ENCODE data around the gene SMARCAL1. TPM values are rescaled to one million over a fixed set of nuclear protein-coding genes. Genes with fewer than 3 reads are reported as not detected.

Gene SMARCAL1
- total RNA-seq, 3 donors from 2014 or later = 16.4 to 20.0 (median 17.8) TPM

DNA sequence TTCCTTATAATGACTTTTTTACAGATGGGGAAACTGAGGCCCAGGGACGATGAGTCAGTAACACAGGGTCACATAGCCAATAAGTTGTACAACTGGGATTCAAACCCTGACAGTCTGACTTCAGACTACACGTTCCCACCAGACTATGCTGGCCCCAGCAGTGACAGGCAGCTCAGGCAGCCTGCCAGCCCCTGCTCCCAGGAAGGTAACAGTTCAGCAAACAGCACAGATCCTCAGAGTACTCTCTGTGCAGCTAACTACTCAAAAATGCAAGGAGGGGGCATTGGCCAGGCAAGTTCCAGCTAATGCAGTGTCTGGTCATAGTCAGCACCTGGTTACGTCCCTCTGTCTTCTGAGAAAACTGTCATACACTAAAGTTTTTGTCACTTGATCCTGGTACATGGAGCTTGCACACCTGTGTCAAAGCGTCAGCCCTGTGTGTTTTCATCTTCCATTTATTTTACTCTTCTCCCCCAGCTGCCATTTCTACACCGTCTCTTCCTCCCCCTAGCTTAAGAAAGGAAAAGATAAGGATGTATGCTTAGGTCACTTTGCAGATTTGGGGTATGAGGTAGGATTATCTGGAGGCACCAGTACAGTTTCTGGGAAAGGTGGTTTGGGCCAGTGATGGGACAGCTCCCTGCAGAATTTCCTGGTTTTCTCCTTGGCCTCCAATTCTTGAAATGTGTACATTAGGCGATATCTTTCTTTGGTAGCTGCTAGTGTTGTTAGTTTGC, 4.5 kb downstream of the SMARCAL1 start:
- H3K4me3 ChIP-seq = no peak overlapping the region
- H3K4me1 ChIP-seq (ENCODE audit: low read depth) = no peaks in the 10 kb centered on the region
- intact Hi-C loops (cut with DNase I, micrococcal nuclease) = no loop called here
- peaks cover 5% of the 10 kb centered on the region for H3K36me3 ChIP-seq (ENCODE audit: low read depth)
- ATAC-seq (no peak), DNase-seq (no peak)
- TF ChIP-seq, protein P1, sequence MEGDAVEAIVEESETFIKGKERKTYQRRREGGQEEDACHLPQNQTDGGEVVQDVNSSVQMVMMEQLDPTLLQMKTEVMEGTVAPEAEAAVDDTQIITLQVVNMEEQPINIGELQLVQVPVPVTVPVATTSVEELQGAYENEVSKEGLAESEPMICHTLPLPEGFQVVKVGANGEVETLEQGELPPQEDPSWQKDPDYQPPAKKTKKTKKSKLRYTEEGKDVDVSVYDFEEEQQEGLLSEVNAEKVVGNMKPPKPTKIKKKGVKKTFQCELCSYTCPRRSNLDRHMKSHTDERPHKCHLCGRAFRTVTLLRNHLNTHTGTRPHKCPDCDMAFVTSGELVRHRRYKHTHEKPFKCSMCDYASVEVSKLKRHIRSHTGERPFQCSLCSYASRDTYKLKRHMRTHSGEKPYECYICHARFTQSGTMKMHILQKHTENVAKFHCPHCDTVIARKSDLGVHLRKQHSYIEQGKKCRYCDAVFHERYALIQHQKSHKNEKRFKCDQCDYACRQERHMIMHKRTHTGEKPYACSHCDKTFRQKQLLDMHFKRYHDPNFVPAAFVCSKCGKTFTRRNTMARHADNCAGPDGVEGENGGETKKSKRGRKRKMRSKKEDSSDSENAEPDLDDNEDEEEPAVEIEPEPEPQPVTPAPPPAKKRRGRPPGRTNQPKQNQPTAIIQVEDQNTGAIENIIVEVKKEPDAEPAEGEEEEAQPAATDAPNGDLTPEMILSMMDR (IDR thresholded peaks at IDR 0.05) = no peak
- no peaks in the 10 kb centered on the region for H3K9me3 ChIP-seq

DNA sequence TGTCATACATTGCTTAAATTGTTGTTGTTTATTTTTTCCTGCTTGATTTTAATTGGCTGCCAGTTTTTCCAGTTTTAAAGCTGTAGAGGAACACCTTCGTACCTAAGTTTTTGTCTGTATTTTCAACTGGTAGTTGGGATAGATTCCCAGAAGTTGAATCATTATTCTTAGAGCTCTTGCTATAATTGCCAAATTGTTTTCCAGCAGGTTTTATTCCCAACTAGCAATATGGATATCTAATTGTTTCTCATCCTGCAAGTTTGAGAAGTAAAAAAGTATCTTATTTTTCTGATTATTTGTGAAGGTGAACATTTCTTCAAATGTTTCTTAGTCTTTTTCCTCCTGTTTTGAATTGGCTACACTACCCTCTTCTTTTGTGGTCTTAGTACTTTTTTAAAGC, 6.7 kb downstream of the SMARCAL1 start:
- intact Hi-C loops (cut with DNase I, micrococcal nuclease) = no loop called here
- ATAC-seq (no peak), DNase-seq (no peak)
- H3K4me3 ChIP-seq = no peak overlapping the region
- no peaks in the 10 kb centered on the region for H3K4me1 ChIP-seq (ENCODE audit: low read depth)
- no peaks in the 10 kb centered on the region for H3K36me3 ChIP-seq (ENCODE audit: low read depth)
- H3K9me3 ChIP-seq = no peaks in the 10 kb centered on the region
- TF ChIP-seq, protein P1 (IDR thresholded peaks at IDR 0.05) = no peak

DNA sequence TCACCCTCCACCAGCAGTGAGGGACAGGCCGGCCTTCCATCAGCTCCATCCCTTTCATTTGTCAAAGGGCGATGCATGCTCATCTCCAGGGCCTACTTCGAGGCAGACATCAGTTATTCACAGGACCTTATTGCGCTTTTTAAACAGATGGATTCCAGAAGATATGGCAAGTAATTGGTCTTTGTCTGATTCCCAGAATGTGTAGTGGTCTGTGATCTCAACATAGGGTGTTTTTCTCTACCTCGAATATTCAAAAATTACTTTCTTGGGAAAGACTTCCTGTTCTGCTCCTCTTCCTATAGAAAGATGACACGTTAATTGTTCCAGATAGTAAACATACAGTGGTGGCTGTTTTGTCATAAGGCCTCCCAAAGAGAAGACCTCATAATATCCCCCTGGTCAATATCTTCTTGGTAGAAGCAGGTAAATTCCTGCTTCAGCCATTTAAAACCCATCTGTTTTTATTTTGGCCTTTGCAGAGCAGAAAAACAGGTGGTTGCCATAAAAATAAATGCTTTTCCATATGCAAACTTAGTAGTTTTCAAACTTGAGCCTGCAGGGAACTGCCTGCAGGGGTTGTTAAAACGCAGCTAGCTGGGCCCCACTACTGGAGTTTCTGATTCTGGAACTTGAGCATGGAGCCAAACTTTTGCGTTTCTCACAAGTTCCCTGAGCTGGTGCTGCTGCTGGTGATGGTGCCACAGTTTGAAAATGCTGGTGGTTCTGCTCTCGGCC, 8.2 kb downstream of the SMARCAL1 start:
- Histone ChIP-seq H3K4me1 (ENCODE audit: low read depth) (no peaks in the 10 kb centered on the region), H3K36me3 (ENCODE audit: low read depth) (no peaks in the 10 kb centered on the region), H3K9me3 (no peaks in the 10 kb centered on the region), H3K4me3 (no peak overlapping the region)
- ATAC-seq = no peak
- intact Hi-C loops (cut with DNase I, micrococcal nuclease) = no loop called here
- TF ChIP-seq, protein P1 (IDR thresholded peaks at IDR 0.05) = no peak
- DNase-seq = no peak

DNA sequence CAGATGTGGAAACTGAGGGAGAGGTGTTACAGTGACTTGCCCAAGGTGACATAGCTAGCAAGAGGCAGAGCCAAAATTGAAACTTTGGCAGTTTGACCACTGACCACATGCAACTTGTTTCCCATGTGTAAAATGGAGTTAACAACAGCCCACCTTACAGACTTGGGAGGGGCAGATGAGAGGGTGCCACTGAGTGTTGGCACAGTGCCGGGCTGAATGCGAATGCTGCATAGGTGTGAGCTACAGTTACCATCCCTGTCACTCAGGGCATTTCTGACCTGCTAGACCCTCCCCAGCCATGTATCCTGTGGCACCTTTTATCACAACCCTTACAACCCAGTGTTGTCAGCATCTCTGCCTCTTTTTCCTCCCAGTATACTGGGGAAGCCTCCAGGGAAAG, 10.8 kb downstream of the SMARCAL1 start:
- ATAC-seq = no peak
- TF ChIP-seq, protein P1 (IDR thresholded peaks at IDR 0.05) = no peak
- no peak overlapping the region for H3K4me3 ChIP-seq
- no peak for DNase-seq
- H3K4me1 ChIP-seq (ENCODE audit: low read depth) = no peaks in the 10 kb centered on the region
- no peaks in the 10 kb centered on the region for H3K36me3 ChIP-seq (ENCODE audit: low read depth)
- no peaks in the 10 kb centered on the region for H3K9me3 ChIP-seq
- intact Hi-C loops (cut with DNase I, micrococcal nuclease) = no loop called here

DNA sequence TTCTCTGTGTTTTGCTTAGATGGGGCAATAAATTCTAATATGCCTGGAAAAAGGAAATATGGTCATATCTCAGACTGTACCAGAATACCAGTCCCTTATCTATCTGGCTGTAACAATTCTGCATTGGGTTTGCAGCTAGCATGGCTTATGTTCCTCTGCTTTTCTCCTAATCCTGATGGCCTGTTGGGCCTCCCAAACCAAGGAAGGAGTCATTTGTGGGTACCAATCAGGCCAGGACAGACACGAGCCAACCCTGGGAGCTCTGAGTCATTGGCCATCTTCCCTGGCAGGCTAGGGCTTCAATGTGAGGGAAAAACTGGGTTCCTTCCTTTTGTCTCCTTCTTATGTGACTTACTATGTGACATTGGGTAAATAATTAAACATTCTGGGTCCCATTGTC, 12.0 kb downstream of the SMARCAL1 start:
- DNase-seq (no peak), ATAC-seq (no peak)
- H3K9me3 ChIP-seq = no peaks in the 10 kb centered on the region
- H3K4me1 ChIP-seq (ENCODE audit: low read depth) = no peaks in the 10 kb centered on the region
- intact Hi-C loops (cut with DNase I, micrococcal nuclease) = no loop called here
- H3K36me3 ChIP-seq (ENCODE audit: low read depth) = no peaks in the 10 kb centered on the region
- H3K4me3 ChIP-seq = no peak overlapping the region
- TF ChIP-seq, protein P1 (IDR thresholded peaks at IDR 0.05) = no peak
